Heart left ventricle (tissue), 13 donors: Measurements from ENCODE around the gene STRN4.

Source experiments
- POLR2A ChIP-seq, 2 donors: fragments of 450-650 bp; IDR thresholded peaks; one replicate each; pipeline ENCODE4 v1.6.1; 2017; ENCODE audit warnings: antibody characterized with exemption in 2 of 2, mild to moderate bottlenecking in 2 of 2, moderate library complexity in 2 of 2
- TF ChIP-seq, protein P1 (sequence below), 12 donors: fragments of 200-600 bp; sonication (generic) in 4 of 12; IDR thresholded peaks; one replicate each; pipeline versions ENCODE4 v1.5.0 to v1.8.0; 2018 to 2022; ENCODE audit warnings: antibody characterized with exemption in 12 of 12, mild to moderate bottlenecking in 5 of 12
- donor health status: ischemic (EF 13 %, LVEDD 7.1; RV severe dilation, severe dysfunction).
- donor health status: DM: no; HTN: yes; CAD: no.
- donor health status: DM: no; HTN: no; CAD: no.
- donor health status: ischemic (EF 25% LVEDD 6.9; RV normal size, moderate dysfunction).
- donor health status: ischemic (EF 25% LVEDD 5.7; RV mildly dilated, moderate dysfunction).
- donor health status: ischemic (EF 35%, LVEDD 5.7; RV mildly dilated, moderate dysfunction).
- donor health status: nonischemic (EF 11% LVEDD 7.7; RV severe dilation, severe dysfunction).
- donor health status: DM: yes; HTN: yes; CAD: no.
- donor health status: PGD.
- donor health status: ischemic (EF 29% LVEDD 5.4; RV normal size, mild dysfunction).
- donor health status: nonischemic (EF 23%, LVEDD 6.1; RV moderate dilation, normal function).

DNA sequence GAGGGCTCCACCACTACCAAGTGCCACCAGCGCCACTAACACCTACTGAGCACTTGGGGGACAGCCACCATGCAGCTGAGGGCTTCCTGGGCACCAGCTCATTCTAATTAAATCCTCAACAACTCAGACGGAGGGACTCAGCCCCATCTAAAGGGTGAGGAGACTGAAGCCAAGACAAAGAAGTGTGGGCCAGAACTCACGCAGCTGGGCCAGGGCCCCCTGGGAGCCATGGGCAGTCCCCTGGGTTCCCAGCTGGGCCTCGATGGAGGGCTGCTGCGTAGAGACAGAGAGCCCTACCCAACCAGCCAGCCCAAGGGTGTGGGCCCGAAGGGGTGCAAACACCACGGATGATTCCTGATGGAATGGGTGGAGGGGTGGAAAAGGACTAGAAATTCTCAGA is 16.6 kb downstream of the STRN4 start:
- TF ChIP-seq, protein P1, sequence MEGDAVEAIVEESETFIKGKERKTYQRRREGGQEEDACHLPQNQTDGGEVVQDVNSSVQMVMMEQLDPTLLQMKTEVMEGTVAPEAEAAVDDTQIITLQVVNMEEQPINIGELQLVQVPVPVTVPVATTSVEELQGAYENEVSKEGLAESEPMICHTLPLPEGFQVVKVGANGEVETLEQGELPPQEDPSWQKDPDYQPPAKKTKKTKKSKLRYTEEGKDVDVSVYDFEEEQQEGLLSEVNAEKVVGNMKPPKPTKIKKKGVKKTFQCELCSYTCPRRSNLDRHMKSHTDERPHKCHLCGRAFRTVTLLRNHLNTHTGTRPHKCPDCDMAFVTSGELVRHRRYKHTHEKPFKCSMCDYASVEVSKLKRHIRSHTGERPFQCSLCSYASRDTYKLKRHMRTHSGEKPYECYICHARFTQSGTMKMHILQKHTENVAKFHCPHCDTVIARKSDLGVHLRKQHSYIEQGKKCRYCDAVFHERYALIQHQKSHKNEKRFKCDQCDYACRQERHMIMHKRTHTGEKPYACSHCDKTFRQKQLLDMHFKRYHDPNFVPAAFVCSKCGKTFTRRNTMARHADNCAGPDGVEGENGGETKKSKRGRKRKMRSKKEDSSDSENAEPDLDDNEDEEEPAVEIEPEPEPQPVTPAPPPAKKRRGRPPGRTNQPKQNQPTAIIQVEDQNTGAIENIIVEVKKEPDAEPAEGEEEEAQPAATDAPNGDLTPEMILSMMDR (IDR thresholded peaks at IDR 0.05) = no peak
- TF ChIP-seq POLR2A (IDR thresholded peaks at IDR 0.05) = no peak
